ENCODE results near the gene DYRK3. TPM values are rescaled to one million over a fixed set of nuclear protein-coding genes. Genes with fewer than 3 reads are reported as not detected.

The DYRK3 gene
- total and polyA plus RNA-seq, 2 experiments from 2014 or later, result 8.4 to 21.2 TPM

- DNase-seq (ENCODE audit: low read depth in 1 of 2, low spot score in 1 of 2), result no peak
- H3K27me3 ChIP-seq, result no peaks in the 10 kb centered on the region
- TF ChIP-seq CTCF (IDR thresholded peaks at IDR 0.05; ENCODE audit: low read depth, low read length), result no peak
- no peaks in the 10 kb centered on the region for H3K36me3 ChIP-seq
- no peak overlapping the region for H3K4me3 ChIP-seq
- no peaks in the 10 kb centered on the region for H3K9me3 ChIP-seq (ENCODE audit: low read depth)
- peaks cover 59% of the 10 kb centered on the region for H3K4me1 ChIP-seq (ENCODE audit: low read depth)
- H3K27ac ChIP-seq, result peak overlapping the region; percentile 87
Measured at GRCh38 chr1:206663362-206663761, 28.0 kb downstream of the DYRK3 start.

GRCh38 chr1:206663832-206664652 lies 28.7 kb downstream of the DYRK3 start:
- H3K4me3 ChIP-seq, result no peak overlapping the region
- no peaks in the 10 kb centered on the region for H3K36me3 ChIP-seq
- H3K4me1 ChIP-seq (ENCODE audit: low read depth), result peaks cover 56% of the 10 kb centered on the region
- H3K27me3 ChIP-seq, result no peaks in the 10 kb centered on the region
- no peaks in the 10 kb centered on the region for H3K9me3 ChIP-seq (ENCODE audit: low read depth)
- H3K27ac ChIP-seq, result peak overlapping the region; percentile 87
- DNase-seq (ENCODE audit: low read depth in 1 of 2, low spot score in 1 of 2), result peak; percentile 78 to 95
- TF ChIP-seq CTCF (IDR thresholded peaks at IDR 0.05; ENCODE audit: low read depth, low read length), result peak; percentile 74

- H3K27ac ChIP-seq, result peak overlapping the region; percentile 87
- no peak for TF ChIP-seq CTCF (IDR thresholded peaks at IDR 0.05; ENCODE audit: low read depth, low read length)
- peaks cover 54% of the 10 kb centered on the region for H3K4me1 ChIP-seq (ENCODE audit: low read depth)
- H3K36me3 ChIP-seq, result no peaks in the 10 kb centered on the region
- no peaks in the 10 kb centered on the region for H3K9me3 ChIP-seq (ENCODE audit: low read depth)
- H3K27me3 ChIP-seq, result no peaks in the 10 kb centered on the region
- no peak for DNase-seq (ENCODE audit: low read depth in 1 of 2, low spot score in 1 of 2)
- no peak overlapping the region for H3K4me3 ChIP-seq
Measured at GRCh38 chr1:206664740-206665139, 29.4 kb downstream of the DYRK3 start.

GRCh38 chr1:206666031-206666561 lies 30.8 kb downstream of the DYRK3 start:
- Histone ChIP-seq H3K27ac (no peak overlapping the region), H3K4me1 (ENCODE audit: low read depth) (peaks cover 49% of the 10 kb centered on the region), H3K9me3 (ENCODE audit: low read depth) (no peaks in the 10 kb centered on the region), H3K27me3 (no peaks in the 10 kb centered on the region), H3K4me3 (no peak overlapping the region), H3K36me3 (no peaks in the 10 kb centered on the region)
- no peak for DNase-seq (ENCODE audit: low read depth in 1 of 2, low spot score in 1 of 2)
- TF ChIP-seq CTCF (IDR thresholded peaks at IDR 0.05; ENCODE audit: low read depth, low read length), result no peak

- DNase-seq (ENCODE audit: low read depth in 1 of 2, low spot score in 1 of 2), result no peak
- peaks cover 59% of the 10 kb centered on the region for H3K4me1 ChIP-seq (ENCODE audit: low read depth)
- H3K36me3 ChIP-seq, result no peaks in the 10 kb centered on the region
- H3K27ac ChIP-seq, result no peak overlapping the region
- H3K27me3 ChIP-seq, result no peaks in the 10 kb centered on the region
- no peaks in the 10 kb centered on the region for H3K9me3 ChIP-seq (ENCODE audit: low read depth)
- no peak overlapping the region for H3K4me3 ChIP-seq
- TF ChIP-seq CTCF (IDR thresholded peaks at IDR 0.05; ENCODE audit: low read depth, low read length), result no peak
Measured at GRCh38 chr1:206666954-206667665, 31.8 kb downstream of the DYRK3 start.

Data from cardiac muscle cell (in vitro differentiated cells and primary cell).